ENCODE measurements around the gene NDP.

GRCh38 chrX:44003975-44004374 lies 30.8 kb upstream of the NDP start:
- TF ChIP-seq CTCF (IDR thresholded peaks at IDR 0.05; ENCODE audit: low read depth, low read length), result no peak
- no peak for TF ChIP-seq EZH2phosphoT487 (IDR thresholded peaks at IDR 0.05; ENCODE audit: low read depth)

All from OCI-LY3 (cell line).